Measurements from ENCODE around the gene OTOP3. TPM values are rescaled to one million over a fixed set of nuclear protein-coding genes. Genes with fewer than 3 reads are reported as not detected.

OTOP3 gene
- total RNA-seq, 1 experiment from 2014 or later, result not detected

- Histone ChIP-seq H3F3A (ENCODE audit: low read length, unreplicated experiment) (no peaks in the 10 kb centered on the region), H3K9ac (ENCODE audit: low read length) (no peak overlapping the region), H3K27me3 (ENCODE audit: low read length) (no peaks in the 10 kb centered on the region), H3K9me2 (replicated peaks; ENCODE audit: low read length) (no peaks in the 10 kb centered on the region), H2AFZ (ENCODE audit: low read length) (no peak overlapping the region), H3K4me2 (ENCODE audit: low read length) (no peak overlapping the region), H3K36me3 (ENCODE audit: low read depth, low read length) (peaks cover 9% of the 10 kb centered on the region), H3K79me2 (ENCODE audit: low read length) (peaks cover under 1% of the 10 kb centered on the region), H3K27ac (ENCODE audit: low read length) (no peak overlapping the region), H4K20me1 (ENCODE audit: low read length) (no peaks in the 10 kb centered on the region), H3K4me3 (ENCODE audit: low read length) (no peak overlapping the region), H3K9me3 (ENCODE audit: low read length) (no peaks in the 10 kb centered on the region), H3K4me1 (ENCODE audit: insufficient read depth, low read length) (peaks cover 11% of the 10 kb centered on the region)
- CTCF ChIA-PET, result no interaction called here
- POLR2A ChIA-PET (ENCODE audit: unreplicated experiment), result interaction anchor here (0.6 kb wide), 1 partner anchor 17 kb away, joined by 3 read pairs; no protein-coding TSS in a partner anchor
- no TSS peak for BruUV-seq (replicated peaks)
- DNase-seq (no peak), ATAC-seq (no peak)
- intact Hi-C loops (cut with micrococcal nuclease), result no loop called here
- no peak for TF ChIP-seq EZH2phosphoT487 (IDR thresholded peaks at IDR 0.05; ENCODE audit: borderline replicate concordance, low read length)
Observed at GRCh38 chr17:74995847-74996246, 60.1 kb downstream of the OTOP3 start.

- Histone ChIP-seq H2AFZ (ENCODE audit: low read length) (no peak overlapping the region), H3K27ac (ENCODE audit: low read length) (no peak overlapping the region), H3K4me1 (ENCODE audit: insufficient read depth, low read length) (no peaks in the 10 kb centered on the region), H3K9ac (ENCODE audit: low read length) (no peak overlapping the region), H4K20me1 (ENCODE audit: low read length) (no peaks in the 10 kb centered on the region), H3K27me3 (ENCODE audit: low read length) (no peaks in the 10 kb centered on the region), H3K9me3 (ENCODE audit: low read length) (no peaks in the 10 kb centered on the region), H3K4me2 (ENCODE audit: low read length) (no peak overlapping the region), H3K36me3 (ENCODE audit: low read depth, low read length) (peaks cover 13% of the 10 kb centered on the region), H3F3A (ENCODE audit: low read length, unreplicated experiment) (no peaks in the 10 kb centered on the region), H3K79me2 (ENCODE audit: low read length) (no peaks in the 10 kb centered on the region), H3K9me2 (replicated peaks; ENCODE audit: low read length) (no peaks in the 10 kb centered on the region), H3K4me3 (ENCODE audit: low read length) (no peak overlapping the region)
- intact Hi-C loops (cut with micrococcal nuclease), result no loop called here
- ATAC-seq, result no peak
- CTCF ChIA-PET, result no interaction called here
- TF ChIP-seq CTCF (conservative IDR thresholded peaks at IDR 0.05; ENCODE audit: low read depth, low read length) (no peak), EZH2 (IDR thresholded peaks at IDR 0.05; ENCODE audit: low read length, unreplicated experiment) (no peak), EZH2phosphoT487 (IDR thresholded peaks at IDR 0.05; ENCODE audit: borderline replicate concordance, low read length) (no peak)
- BruUV-seq (replicated peaks), result no TSS peak
- DNase-seq, result no peak
- POLR2A ChIA-PET (ENCODE audit: unreplicated experiment), result no interaction called here
Observed at GRCh38 chr17:74998783-74999182, 63.1 kb downstream of the OTOP3 start.

- ChIA-PET CTCF (interaction anchor here (0.6 kb wide), 1 partner anchor 55 kb away, joined by 5 read pairs; no protein-coding TSS in a partner anchor), POLR2A (ENCODE audit: unreplicated experiment) (no interaction called here)
- Histone ChIP-seq H3K9me3 (ENCODE audit: low read length) (no peaks in the 10 kb centered on the region), H3K79me2 (ENCODE audit: low read length) (no peaks in the 10 kb centered on the region), H3K9ac (ENCODE audit: low read length) (no peak overlapping the region), H3K4me3 (ENCODE audit: low read length) (no peak overlapping the region), H3K27me3 (ENCODE audit: low read length) (no peaks in the 10 kb centered on the region), H3F3A (ENCODE audit: low read length, unreplicated experiment) (no peaks in the 10 kb centered on the region), H3K36me3 (ENCODE audit: low read depth, low read length) (peaks cover 9% of the 10 kb centered on the region), H3K4me1 (ENCODE audit: insufficient read depth, low read length) (no peaks in the 10 kb centered on the region), H3K27ac (ENCODE audit: low read length) (no peak overlapping the region), H3K9me2 (replicated peaks; ENCODE audit: low read length) (no peaks in the 10 kb centered on the region), H3K4me2 (ENCODE audit: low read length) (no peak overlapping the region), H4K20me1 (ENCODE audit: low read length) (no peaks in the 10 kb centered on the region), H2AFZ (ENCODE audit: low read length) (no peak overlapping the region)
- TF ChIP-seq CTCF (conservative IDR thresholded peaks at IDR 0.05; ENCODE audit: low read depth, low read length) (no peak), EZH2phosphoT487 (IDR thresholded peaks at IDR 0.05; ENCODE audit: borderline replicate concordance, low read length) (no peak), EZH2 (IDR thresholded peaks at IDR 0.05; ENCODE audit: low read length, unreplicated experiment) (no peak)
- BruUV-seq (replicated peaks), result no TSS peak
- DNase-seq, result no peak
- no peak for ATAC-seq
- intact Hi-C loops (cut with micrococcal nuclease), result no loop called here
Observed at GRCh38 chr17:74999523-74999922, 63.8 kb downstream of the OTOP3 start.

Other genes with a start within 250 kb of the OTOP3 start
- gene CD300LF, start 223.0 kb upstream of the OTOP3 start, total RNA-seq (2014; rRNA removed), result not detected in 2 replicates
- 0.17 and 0.66 TPM in 2 replicates for gene RAB37, start 198.6 kb upstream of the OTOP3 start, total RNA-seq (2014; rRNA removed)
- gene NHERF1, start 187.3 kb upstream of the OTOP3 start, total RNA-seq (2014; rRNA removed), result 75.0 and 116 TPM in 2 replicates
- gene NAT9, start 159.6 kb upstream of the OTOP3 start, total RNA-seq (2014; rRNA removed), result 47.2 and 55.4 TPM in 2 replicates
- gene GRIN2C, start 76.0 kb upstream of the OTOP3 start, total RNA-seq (2014; rRNA removed), result 0.04 TPM in 1 of 2 replicates, not detected in the other
- 28.1 and 44.5 TPM in 2 replicates for gene FDXR, start 62.9 kb upstream of the OTOP3 start, total RNA-seq (2014; rRNA removed)
- not detected in 2 replicates for gene FADS6, start 42.3 kb upstream of the OTOP3 start, total RNA-seq (2014; rRNA removed)
- gene USH1G, start 12.6 kb upstream of the OTOP3 start, total RNA-seq (2014; rRNA removed), result 0.04 TPM in 1 of 2 replicates, not detected in the other
- not detected in 2 replicates for gene OTOP2, start 11.6 kb upstream of the OTOP3 start, total RNA-seq (2014; rRNA removed)
- gene HID1, start 36.9 kb downstream of the OTOP3 start, total RNA-seq (2014; rRNA removed), result 40.6 and 51.0 TPM in 2 replicates
- gene CDR2L, start 51.7 kb downstream of the OTOP3 start, total RNA-seq (2014; rRNA removed), result 35.8 and 50.9 TPM in 2 replicates
- gene MRPL58, start 76.8 kb downstream of the OTOP3 start, total RNA-seq (2014; rRNA removed), result 151 and 195 TPM in 2 replicates
- 361 and 374 TPM in 2 replicates for gene ATP5PD, start 111.1 kb downstream of the OTOP3 start, total RNA-seq (2014; rRNA removed)
- gene KCTD2, start 111.3 kb downstream of the OTOP3 start, total RNA-seq (2014; rRNA removed), result 23.8 and 28.0 TPM in 2 replicates
- 1.2 and 1.6 TPM in 2 replicates for gene SLC16A5, start 152.1 kb downstream of the OTOP3 start, total RNA-seq (2014; rRNA removed)
- gene ARMC7, start 174.1 kb downstream of the OTOP3 start, total RNA-seq (2014; rRNA removed), result 17.0 and 17.3 TPM in 2 replicates
- gene NT5C, start 195.8 kb downstream of the OTOP3 start, total RNA-seq (2014; rRNA removed), result 116 and 131 TPM in 2 replicates
- gene JPT1, start 218.6 kb downstream of the OTOP3 start, total RNA-seq (2014; rRNA removed), result 674 and 705 TPM in 2 replicates
- gene SUMO2, start 247.1 kb downstream of the OTOP3 start, total RNA-seq (2014; rRNA removed), result 244 and 282 TPM in 2 replicates

Data from PC-3 (cell line).